ENCODE data around the gene MT1B.
"Not testable (repeated sequence)": the region's sequence is repeated elsewhere in the genome, so short reads cannot be mapped to it uniquely, and the experiment has no call there.

Gene MT1B

DNA sequence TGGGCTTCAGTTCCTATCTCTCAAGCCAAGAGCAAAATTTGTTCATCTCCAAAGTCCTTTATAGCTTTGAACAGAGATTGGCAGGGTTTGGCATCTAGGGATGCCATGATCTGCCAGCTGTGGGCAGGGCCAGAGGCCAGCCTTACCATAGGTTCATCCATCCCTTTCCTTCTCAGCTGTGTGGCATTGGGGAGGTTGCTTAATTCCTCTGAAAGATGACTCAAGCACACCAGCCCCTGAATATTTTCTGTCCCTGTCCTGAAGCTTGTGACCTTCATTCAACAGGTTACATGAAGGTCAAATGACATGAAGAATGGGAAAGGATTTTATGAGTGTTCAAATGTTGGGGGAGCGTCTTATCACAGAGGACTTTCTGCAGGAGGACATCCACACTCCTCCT, 12.8 kb downstream of the MT1B start:
- DNase-seq (ENCODE audit: extremely low spot score, insufficient read length, low read depth) = no peak
- no peak for FAIRE-seq

DNA sequence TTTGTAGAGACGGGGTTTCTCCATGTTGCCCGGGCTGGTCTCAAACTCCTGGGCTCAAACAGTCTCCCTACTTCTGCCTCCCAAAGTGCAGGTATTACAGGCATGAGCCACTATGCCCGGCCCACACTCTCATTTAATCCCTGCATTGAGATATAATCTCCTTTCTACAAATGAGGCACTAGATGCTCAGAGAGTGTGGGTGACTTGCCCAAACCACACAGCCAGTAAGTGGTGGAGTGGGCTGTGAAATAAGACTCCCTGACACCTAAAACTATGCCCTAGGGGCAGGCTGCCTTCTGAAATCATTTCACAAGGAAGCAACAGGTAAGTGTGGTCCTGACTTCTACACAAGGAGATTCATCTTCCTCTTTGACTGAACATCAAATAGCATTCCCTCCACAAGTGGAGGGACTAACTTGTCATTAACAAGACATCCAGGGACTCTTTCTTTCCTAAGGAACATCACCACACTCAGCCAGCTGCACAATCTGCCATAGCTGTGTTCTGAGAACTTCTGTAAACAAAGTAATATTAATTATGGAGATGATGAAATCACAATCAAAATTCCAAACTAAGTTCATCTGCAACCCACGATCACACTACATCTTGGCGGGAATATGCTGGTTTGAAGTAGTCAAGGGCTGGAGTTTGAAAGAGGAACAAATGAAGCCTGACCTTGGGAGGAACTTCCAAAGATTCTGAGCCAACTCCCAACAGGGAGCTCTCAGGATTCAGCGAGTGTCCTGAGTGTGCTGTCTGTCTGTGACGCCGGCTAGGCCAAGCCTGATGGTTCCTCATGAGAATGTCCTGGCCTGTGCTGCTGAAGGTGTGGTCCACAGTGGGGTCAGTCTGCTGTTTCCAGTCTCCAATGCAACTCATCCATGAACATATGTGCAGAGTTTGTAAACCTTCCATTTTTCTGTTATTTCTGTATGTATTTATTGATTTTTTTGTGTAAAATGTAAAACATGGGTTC, 13.9 kb downstream of the MT1B start:
- not testable (repeated sequence) for FAIRE-seq; DNase-seq (ENCODE audit: extremely low spot score, insufficient read length, low read depth)

DNA sequence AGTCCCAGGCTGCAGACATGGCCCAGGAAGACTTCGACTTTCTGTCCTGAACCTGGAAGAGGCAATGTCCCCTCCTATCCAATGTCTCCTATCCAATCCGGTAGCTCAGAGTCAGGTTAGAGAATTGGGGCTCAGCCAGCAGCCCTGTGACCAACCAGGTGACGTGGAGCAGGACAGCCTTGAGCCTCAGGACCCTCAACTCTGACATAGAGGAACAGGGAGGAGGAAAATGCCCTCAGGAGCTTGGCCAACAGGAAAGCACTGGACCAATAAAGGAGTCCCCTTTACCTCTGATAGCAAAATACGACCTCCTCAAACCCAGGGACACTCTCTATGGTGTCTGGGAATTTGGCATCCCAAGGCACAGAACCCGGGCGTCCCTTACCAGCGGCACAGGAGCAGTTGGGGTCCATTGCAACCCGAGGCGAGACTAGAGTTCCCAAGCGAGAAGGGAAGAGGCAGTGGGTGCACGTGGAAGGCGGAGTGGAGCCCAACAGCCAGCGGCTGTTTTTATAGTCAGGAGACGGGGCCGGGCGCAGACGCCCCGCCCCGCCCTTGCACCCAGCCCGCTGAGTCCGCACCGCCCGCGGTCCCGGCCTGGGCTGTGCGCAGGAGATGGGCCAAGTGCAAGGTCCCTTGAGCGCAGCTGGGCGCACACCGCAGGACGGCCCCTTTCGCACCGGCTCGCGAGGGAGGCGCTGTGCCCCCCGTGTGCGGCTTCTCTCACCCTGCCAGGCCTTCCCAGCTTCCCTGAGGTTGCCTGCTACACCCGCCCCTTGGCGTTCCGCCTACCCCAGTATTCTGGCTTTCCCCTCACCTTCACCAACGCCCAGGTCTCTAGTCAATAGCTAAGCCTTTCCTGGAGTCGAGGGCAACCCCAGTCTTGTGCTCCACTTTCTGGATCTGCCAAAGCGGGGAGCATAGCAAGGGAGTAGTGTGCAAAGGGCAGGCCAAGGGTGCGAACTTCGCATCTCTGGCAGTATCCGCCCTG, 16.2 kb downstream of the MT1B start, which contains the start of gene MT1G:
Gene MT1G (minus strand): TSS at position 485 of the 991 bp plus-strand sequence. CDS start 72 bp downstream, at position 413.
- no peak for DNase-seq (ENCODE audit: extremely low spot score, insufficient read length, low read depth)
- FAIRE-seq = no peak

DNA sequence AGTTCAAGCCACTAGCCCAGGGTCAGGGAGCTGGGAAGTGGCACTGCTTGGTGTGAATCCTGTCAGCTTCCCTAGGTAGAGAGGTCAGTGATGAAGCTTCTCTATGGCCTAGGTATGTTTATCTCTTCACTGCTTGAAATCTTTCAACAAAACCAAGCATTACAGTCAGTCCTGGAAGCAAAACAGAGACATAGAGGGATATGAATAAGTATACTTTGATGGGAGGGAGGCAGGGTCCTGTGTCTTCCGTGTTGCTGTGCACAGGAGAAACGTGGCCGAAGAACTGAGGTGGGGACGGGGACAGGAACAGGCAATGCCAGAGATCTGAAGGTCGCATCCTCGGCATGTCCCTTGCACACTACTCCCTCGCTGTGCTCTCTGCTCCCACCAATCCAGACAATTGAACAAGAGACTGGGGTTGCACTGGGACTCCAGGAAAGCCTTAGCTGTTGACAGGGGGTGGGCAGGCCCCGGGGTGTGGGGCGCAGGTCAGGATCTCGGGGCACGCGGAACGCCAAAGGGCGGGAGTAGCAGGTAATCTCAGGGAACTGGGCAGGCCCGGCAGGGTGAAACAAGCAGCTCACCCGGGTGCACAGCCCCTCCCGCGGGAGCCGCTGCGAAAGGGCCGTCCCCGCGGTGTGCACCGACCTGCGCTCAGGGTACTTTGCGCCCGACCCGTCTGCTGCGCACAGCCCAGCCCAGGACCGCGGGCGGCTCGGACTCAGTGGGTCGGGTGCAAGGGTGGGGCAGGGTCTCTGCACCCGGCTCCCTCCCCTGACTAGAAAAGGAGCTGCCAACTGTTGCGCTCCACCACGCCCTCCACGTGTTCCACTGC, 17.5 kb downstream of the MT1B start, which contains the start of gene MT1H:
Gene MT1H (plus strand): TSS at position 810 of the 835 bp plus-strand sequence. CDS start 71 bp downstream, outside the sequence.
- no peak for DNase-seq (ENCODE audit: extremely low spot score, insufficient read length, low read depth)
- FAIRE-seq = no peak

DNA sequence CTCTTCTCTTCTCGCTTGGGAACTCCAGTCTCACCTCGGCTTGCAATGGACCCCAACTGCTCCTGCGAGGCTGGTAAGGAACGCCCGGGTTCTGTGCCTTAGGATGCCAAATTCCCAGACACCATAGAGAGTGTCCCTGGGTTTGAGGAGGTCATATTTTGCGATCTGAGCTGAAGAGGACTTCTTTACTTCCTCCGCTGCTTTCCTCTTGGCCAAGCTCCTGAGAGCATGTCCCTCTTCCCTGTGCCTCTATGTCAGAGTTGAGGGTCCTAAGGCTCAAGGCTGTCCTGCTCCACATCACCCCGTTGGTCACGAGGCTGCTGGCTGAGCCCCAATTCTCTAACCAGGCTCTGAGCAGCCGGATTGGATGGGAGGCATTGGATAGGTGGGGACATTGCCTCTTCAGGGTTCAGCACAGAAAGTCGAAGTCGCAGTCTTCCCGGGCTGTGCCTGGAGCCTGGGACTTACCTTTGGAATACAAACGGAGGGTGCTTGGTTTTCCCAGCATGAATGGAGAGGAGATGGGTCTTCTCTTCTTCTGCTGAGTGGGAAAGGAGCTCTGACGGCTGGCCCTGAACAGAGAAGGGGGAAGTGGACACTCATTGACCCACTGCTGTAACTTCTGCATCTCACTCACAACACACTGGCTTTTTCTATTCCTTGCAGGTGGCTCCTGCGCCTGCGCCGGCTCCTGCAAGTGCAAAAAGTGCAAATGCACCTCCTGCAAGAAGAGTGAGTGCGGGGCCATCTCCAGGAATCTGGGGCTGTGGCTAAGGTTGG, 18.3 kb downstream of the MT1B start:
- no peak for FAIRE-seq
- DNase-seq (ENCODE audit: extremely low spot score, insufficient read length, low read depth) = no peak

DNA sequence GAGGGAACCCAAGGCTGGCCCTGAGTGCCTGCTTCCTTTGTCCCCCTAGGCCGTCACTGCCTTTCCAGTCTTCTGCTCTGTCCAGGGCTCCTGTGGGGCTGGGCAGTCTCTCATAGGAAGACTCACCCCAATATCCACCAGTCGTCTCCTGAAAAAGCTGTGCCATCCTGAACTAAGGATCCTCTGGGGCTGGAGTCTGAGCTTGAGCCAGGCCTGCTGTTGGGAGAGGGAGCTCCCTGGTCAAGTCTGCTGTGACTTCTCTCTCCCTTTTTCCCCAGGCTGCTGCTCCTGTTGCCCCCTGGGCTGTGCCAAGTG, 18.9 kb downstream of the MT1B start:
- no peak for DNase-seq (ENCODE audit: extremely low spot score, insufficient read length, low read depth)
- no peak for FAIRE-seq

DNA sequence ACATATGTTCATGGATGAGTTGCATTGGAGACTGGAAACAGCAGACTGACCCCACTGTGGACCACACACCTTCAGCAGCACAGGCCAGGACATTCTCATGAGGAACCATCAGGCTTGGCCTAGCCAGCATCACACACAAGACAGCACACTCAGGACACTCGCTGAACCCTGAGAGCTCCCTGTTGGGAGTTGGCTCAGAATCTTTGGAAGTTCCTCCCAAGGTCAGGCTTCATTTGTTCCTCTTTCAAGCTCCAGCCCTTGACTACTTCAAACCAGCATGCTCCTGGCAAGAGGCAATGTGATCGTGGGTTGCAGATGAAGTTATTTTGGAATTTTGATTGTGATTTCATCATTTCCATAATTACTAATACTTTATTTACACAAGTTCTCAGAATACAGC, 20.0 kb downstream of the MT1B start:
- FAIRE-seq; DNase-seq (ENCODE audit: extremely low spot score, insufficient read length, low read depth): not testable (repeated sequence)

DNA sequence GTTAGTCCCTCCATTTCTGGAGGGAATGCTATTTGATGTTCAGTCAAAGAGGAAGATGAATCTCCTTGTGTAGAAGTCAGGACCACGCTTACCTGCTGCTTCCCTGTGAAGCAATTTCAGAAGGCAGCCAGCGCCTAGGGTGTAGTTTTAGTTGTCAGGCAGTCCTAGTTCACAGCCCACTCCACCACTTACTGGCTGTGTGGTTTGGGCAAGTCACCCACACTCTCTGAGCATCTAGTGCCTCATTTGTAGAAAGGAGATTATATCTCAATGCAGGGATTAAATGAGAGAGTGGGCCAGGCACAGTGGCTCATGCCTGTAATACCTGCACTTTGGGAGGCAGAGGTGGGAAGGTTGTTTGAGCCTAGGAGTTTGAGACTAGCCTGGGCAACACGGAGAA, 20.5 kb downstream of the MT1B start:
- not testable (repeated sequence) for DNase-seq (ENCODE audit: extremely low spot score, insufficient read length, low read depth)
- peak; percentile 31 for FAIRE-seq

DNA sequence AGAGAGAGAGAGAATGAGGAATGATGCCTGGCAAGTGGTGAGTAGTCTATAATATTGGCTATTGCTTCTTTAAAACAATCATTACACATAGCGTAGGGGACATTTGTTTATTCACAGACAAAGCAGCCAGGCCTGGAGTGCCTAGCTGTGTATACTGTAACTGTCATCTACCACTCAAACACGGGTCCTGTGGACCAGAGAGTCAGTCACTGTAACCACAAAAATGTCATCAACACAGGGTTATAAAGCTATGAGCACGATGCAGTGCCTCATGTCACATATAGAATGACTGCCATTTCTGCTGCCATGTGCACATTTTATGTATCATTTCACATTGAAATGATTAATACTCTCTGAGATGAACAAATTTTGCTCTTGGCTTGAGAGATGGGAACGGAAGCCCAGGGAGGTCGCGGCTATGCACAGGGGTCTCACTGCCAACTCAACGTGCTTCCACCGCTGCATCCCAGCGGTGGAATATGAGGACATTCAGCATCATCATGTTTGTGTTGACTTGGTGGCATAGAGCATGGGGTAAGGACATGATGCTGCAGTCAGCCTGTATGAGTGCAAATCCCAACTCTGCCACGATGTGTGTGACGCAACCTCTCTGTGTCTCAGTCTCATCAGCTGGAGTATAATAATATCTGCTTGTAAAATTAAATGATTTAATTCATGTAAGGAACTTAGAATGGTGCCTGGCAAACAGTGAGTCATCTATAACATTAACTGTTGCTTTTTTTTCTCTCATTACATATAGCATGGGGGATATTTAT, 21.3 kb downstream of the MT1B start:
- DNase-seq (ENCODE audit: extremely low spot score, insufficient read length, low read depth) = no peak
- FAIRE-seq = no peak

DNA sequence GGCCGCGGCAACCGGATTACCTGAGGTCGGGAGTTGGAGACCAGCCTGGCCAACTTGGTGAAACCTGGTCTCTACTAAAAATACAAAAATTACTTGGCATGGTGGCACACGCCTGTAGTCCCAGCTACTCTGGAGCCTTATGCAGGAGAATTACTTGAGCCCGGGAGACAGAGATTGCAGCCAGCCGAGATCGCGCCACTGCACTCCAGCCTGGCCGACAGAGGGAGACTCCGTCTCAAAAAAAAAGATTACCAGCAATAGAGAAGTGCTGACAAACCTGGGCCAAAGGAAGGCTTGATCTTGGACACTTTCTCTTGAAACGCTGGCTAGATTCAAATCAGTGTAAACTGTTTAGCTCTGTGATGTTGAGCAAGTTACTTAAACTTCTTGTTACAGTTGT, 22.2 kb downstream of the MT1B start:
- FAIRE-seq (peak; percentile 12), DNase-seq (ENCODE audit: extremely low spot score, insufficient read length, low read depth) (no peak)

DNA sequence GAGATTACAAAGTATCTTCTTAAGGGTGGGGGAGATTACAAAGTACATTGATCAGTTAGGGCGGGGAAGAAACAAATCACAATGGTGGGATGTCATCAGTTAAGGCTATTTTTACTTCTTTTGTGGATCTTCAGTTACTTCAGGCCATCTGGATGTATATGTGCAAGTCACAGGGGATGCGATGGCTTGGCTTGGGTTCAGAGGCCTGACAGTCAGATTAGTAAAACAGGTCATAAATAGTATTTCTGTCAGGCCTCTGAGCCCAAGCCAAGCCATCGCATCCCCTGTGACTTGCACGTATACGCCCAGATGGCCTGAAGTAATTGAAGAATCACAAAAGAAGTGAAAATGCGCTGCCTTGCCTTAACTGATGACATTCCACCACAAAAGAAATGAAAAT, 22.9 kb downstream of the MT1B start:
- DNase-seq (ENCODE audit: extremely low spot score, insufficient read length, low read depth); FAIRE-seq: not testable (repeated sequence)

DNA sequence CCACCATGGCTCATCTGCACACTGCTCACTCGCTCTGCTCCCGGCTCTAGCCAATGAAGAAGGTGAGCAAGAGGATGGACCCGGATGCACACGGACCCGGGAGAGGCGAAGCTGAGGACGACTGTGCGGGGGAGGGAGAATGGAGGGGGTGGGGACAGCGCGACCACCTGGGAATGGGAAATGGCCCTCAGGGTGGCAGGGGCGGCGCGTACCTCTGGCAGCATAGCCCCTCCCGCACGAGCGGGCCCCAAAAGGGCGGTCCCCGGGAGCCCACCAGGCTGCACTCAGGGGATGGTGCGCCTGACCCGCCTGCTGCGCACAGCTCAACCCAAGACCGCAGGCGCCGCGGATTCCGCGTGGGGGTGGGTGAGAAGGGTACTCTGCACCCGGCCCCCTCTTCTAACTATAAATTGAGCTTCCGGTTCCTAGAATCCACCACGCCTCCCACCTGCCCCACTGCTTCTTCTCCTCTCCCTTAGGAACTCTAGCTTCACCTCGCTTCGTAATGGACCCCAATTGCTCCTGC, 24.1 kb downstream of the MT1B start:
- no peak for FAIRE-seq
- no peak for DNase-seq (ENCODE audit: extremely low spot score, insufficient read length, low read depth)

DNA sequence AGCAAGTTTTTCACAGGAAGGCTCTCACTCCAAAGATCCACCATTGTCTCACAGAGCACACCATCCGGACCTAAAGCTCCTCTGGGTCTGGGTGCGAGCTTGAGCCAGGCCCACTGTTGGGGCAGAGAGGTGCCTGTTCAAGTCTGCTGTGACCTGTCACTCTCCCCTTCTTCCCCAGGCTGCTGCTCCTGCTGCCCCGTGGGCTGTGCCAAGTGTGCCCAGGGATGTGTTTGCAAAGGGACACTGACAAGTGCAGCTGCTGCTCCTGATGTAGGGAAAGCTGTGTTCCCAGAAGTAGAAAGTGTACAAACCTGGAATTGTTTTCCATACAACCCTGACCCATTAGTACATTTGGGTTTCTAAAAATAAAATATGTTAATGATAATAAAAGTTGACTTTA, 25.8 kb downstream of the MT1B start:
- DNase-seq (ENCODE audit: extremely low spot score, insufficient read length, low read depth) (no peak), FAIRE-seq (no peak)

DNA sequence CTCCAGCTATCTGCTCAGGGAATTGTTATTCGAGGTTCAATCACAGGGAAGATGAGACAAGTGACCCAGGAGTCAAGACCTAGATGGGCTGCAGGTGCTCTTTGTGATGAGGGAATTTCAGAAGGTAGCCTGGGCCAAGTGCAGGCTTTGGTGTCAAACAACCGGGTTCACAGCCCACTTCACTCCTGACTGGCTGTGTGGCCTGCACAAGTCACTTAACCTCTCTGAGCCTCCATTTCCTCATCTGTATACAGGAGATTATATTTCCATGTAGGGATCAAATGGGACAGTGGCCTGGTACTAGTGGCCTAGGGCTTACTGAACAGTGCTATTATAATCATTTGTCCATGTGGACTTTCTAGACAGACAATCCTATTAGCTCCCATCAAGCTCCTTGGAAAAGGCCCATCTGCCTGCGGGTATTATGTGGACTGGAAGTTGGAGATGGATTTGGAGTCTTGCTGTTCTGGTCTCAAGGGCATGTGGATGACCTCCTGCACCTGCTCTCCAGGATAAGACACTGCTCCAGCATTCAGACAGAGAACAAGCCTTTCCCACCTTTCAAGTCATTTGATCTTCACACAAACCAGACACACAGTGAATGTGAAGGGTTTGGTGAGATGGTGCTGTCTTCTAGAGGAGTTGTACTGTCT, 27.5 kb downstream of the MT1B start:
- FAIRE-seq = no peak
- no peak for DNase-seq (ENCODE audit: extremely low spot score, insufficient read length, low read depth)

DNA sequence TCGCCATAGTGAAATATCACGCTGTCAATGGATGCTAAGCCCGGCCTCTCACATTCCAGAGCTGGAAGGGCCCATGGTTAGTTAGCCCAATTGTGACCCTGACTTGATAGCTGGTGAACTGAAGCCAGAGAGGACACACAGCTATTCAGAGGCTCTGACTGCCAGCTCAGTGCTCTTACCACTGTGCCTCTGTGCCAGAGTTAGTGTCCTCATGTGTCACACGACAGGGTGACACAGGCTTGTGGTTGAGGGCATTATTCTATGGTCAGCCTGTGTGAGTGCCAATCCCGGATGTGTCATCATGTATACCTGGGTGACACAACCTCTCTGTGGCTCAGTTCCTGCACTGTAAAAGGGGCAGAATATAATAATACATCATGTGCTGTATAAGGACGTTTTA, 28.1 kb downstream of the MT1B start:
- FAIRE-seq = no peak

DNA sequence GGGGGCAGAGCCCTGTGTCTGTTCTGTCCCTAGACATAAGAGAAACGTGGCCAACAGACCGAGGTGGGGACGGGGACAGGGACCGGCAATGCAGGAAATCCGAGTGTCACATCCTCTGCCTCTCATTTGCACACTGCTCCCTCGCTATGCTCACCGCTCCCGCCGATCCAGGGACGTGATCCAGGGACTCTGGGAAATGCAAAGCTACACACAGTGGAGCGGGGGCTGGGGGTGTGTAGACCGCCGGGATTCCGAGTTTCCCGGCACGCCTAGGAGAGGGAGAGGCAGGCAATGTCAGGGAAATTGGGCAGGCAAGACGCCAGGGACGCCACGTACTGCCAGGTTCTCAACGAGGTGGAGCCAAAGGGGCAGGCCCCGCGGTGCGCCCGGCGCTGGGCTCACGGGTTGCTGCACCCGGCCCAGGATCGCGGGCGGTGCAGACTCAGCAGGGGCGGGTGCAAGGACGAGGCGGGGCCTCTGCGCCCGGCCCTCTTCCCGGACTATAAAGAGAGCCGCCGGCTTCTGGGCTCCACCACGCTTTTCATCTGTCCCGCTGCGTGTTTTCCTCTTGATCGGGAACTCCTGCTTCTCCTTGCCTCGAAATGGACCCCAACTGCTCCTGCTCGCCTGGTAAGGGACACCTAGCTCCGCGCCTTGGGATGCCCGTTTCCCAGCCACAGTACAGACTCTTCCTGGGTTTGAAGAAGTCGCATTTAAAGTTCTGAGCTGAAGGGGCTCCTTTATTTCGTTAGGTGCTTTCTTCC, 30.4 kb downstream of the MT1B start, which contains the start of gene MT1X:
Gene MT1X (plus strand): TSS at position 532 of the 764 bp plus-strand sequence. CDS start 71 bp downstream, at position 603.
- peak; percentile 95 for FAIRE-seq
- peak; percentile 89 for DNase-seq (ENCODE audit: extremely low spot score, insufficient read length, low read depth)

More for the DNA sequence above, 28.1 kb downstream of the MT1B start:
- DNase-seq (ENCODE audit: extremely low spot score, insufficient read length, low read depth) = no peak
